Stimulated activated CD8-positive, alpha-beta memory T cell treated with anti-CD3 and anti-CD28 coated beads, Interleukin-7, amount 100 ng/mL, for 4 hours (primary cell): ENCODE results near the gene SSC5D.
A peak's percentile ranks its signal among the peaks of the same experiment; 100 is the strongest.

Experiments used
- DNase-seq, 2 donors: peaks; one replicate each; pipeline ENCODE4 v3.0.0-alpha.2; 2020; ENCODE audit warnings: low read depth in 2 of 2

The SSC5D gene

DNA sequence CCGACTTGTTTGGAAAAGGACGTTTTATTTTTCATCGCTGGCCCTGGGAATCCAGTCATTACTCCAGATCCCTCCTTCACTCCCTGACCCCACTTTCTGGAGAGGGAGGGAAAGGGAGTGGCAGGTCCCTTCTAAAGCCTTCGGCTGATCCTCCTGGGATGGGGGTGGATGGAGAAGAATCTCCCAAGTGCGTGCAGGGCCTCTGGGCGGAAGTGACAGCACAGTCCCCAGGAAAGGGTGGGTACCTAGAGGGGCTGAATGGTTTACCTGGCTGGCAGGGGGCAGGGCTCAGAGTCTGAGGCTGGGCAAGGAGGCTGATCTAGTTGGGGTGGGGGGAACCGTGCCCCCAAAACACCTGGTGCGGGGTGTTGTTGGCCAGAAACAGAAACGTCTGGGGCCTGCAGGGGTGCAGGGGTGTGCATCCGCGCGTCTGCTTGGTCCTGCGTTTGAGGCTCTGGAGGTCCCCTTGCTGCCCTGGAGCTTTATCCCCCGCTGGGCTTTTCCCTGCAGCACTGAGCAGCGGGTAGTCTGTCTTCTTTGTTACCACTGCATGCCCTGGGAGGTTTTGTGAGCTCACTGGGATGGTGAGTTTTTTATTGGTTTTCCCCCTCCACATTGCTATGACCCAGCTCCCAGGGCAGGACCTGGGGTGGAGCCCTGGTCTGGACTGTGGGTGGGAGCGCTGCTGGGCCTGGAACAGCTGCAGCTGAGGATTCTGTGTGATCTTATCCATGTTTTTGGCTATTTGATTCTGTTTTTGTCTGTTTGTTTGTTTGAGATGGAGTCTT lies 14.8 kb upstream of the SSC5D start:
- no peak for DNase-seq

DNA sequence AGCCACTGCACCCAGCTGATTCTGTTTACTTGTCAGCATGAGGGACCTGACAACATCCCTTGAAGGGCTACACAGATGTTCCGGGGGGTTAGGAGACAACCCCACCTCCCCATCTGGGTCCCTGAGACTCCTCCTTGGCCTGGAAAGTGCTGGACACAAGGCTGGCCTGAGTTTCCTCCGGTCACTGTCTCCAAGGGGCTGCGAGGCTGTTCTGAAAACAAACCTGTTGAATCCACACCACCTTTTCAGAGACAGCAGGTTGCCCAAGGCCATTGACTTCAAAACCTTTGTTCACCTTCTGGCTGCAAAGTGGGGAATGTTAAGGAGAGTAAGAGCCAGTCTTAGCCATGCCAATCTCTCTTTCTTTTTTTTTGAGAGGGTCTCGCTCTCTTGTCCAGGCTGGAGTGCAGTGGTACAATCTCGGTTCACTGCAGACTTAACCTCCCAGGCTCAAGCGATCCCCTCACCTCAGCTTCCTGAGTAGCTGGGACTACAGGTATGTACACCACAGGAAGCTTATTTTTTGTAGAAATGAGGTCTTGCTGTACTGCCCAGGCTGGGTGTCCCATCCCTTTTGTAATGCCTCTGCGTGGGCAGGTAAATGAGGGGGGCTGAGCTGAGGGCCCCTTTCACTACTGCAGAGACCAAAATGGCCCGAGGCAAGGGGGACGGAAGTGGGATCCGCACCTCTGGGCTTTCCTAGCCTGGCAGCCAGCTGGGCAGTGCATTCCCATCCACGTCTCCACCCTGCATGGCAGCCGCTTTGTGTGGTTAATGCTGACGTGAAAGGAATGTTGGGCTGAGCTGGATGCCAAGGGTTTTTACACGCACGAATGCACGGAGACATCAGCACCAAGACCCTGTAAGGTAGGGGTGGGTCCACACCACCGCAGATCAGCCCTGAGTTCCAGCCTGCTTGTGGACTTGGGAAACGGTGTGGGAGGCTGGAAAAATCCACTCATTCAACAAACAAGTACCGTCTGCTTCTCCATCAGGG lies 13.7 kb upstream of the SSC5D start:
- no peak for DNase-seq

DNA sequence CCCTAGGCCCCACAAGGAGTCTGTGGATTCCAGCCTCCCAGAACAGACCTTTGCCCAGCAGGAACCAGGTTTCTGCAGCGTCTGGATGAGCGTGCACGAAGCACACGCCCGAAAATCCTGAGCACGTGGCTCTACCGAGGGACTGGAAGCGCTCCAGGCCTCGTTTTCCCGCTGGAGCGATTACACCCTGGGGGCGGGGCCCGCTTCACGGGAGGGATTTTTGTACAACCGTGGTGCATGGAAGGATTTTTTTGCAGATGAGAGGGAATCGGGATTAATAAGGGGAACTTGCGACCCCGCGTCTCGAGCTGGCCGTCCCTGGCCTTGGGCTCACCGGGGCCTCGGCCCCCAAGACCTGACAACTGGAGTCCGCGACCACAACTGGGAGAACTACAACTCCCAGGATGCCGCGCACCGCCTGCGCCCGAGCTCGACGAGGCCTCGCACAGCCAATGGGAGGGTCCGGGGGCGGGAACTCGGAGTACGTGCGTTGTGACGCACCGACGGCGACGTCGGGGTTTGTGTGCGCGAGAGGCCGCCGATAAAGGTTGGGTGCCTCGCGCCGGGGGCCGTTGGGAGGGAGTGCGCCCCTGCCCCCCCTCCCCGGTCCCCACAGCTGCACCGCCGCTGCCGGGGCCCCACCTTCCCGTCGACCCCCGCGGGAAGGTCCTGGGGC lies 12.0 kb upstream of the SSC5D start, which contains the start of gene ZNF628:
Gene ZNF628, plus strand, starts transcription at position 518 of the 676 bp plus-strand sequence. CDS start 3,294 bp downstream, outside the sequence.
- DNase-seq = peak; percentile 96 to 99

DNA sequence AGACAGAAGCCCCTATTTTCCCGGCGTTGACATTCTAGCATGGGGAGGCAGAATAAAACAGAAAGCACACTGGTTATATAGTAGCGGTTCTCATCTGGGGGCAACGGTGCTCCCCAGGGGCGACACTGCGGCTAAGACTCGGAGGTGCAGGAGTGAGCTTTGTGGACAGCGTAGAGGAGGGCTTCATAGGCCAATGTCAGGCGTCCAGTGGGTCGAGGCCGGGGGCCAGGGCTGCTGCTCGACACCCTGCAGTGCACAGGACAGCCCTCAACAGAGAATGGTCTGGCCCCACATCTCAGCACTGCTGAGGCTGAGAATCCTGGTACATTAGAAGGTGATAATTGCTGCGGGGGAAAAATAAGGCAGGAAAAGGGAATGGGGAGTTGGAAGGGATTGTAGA lies 10.3 kb upstream of the SSC5D start:
- DNase-seq = no peak

DNA sequence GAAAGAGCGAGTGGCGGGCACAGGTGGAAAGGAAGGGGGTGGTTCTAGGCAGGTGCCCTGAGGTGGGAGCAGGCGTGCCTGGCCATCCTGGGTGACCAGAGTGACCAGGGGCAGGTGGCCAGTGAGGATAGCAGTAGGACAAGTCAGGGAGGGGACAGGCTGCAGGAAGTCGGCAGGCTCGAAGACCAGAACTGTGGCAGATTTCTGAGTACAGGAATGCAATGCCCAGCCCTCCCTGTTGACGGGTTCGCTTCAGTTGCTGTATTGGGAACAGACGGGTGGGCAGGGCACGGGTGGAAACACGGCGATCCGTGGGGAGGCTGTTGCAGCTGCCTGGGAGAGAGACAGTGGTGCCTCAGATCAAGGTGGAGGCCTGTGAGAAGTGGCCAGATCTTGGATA lies 9.9 kb upstream of the SSC5D start:
- no peak for DNase-seq

DNA sequence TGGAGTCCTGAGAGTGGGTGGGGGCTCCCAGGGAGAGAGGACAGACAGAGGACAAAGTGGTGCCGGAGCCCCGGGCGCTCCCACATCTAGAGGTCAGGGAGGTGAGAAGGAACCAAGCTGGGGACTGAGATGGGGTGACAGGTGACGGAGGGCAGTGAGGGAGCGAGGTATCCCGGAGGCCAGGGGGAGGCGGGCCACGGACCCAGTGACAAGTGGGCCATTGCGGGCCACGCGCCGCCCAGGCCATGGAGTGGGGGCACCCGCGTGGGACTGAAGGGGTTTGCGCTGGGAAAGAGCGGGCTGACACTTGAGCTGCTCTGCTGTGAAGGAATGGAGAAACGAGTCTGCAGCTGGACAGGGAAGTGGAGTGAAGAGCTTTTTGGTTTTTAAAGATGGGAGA lies 9.2 kb upstream of the SSC5D start:
- DNase-seq = no peak

DNA sequence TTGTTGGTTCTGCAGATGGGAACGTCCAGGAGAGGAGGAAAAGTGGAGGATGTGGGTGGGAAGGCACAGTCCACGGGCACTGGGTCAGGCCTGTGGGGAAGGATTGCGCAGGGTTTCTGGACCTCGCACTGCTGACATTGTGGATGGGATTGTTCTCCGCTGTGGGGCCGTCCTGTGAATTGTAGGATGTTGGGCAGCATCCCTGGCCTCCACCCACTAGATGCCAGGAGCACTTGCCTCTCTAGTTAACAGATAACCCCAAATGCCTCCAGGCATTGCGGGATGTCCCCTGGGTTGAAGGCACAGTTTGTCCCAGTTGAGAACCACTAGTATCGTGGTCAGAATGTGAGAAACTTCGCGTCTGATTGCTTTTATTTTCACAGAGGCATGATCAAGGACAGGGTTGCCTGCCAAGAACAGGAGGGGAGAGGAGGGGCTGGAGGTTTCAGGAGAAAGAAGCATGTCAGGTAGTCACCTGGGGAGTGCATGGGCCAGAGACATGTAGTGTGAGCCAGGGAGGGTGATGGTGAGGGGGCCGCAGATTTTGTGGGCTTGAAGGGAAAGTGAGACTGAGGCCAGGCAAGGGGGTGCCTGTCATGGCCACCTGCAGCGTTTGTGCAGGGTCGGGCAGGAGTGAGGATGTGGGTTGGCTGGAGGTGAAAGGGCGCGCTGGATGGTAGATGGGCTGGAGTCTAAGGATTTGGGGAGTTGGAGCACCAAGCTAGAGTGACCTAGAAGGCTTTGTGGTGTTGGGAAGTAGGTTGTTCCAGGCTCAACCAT lies 8.6 kb upstream of the SSC5D start:
- no peak for DNase-seq

DNA sequence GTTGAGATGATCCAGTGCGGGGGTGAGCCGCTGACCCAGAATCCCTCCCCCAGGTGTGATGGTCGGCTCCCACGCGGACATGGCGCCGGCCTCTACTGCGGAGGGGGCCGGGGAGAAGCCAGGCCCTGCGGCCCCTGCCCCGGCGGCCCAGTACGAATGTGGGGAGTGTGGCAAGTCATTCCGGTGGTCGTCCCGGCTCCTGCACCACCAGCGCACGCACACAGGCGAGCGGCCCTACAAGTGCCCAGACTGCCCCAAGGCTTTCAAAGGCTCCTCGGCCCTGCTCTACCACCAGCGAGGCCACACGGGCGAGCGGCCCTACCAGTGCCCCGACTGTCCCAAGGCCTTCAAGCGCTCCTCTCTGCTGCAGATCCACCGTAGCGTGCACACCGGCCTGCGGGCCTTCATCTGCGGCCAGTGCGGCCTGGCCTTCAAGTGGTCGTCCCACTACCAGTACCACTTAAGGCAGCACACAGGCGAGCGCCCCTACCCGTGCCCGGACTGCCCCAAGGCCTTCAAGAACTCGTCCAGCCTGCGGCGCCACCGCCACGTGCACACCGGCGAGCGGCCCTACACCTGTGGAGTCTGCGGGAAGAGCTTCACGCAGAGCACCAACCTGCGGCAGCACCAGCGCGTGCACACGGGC lies 7.0 kb upstream of the SSC5D start:
- DNase-seq = no peak

DNA sequence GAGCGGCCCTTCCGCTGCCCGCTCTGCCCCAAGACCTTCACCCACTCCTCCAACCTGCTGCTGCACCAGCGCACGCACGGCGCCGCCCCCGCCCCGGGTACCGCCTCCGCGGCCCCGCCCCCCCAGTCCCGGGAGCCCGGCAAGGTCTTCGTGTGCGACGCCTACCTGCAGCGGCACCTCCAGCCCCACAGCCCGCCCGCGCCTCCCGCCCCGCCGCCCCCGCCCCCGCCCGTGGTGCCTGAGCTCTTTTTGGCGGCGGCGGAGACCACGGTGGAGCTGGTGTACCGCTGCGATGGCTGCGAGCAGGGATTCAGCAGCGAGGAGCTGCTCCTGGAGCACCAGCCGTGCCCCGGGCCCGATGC lies 6.5 kb upstream of the SSC5D start:
- DNase-seq = no peak

DNA sequence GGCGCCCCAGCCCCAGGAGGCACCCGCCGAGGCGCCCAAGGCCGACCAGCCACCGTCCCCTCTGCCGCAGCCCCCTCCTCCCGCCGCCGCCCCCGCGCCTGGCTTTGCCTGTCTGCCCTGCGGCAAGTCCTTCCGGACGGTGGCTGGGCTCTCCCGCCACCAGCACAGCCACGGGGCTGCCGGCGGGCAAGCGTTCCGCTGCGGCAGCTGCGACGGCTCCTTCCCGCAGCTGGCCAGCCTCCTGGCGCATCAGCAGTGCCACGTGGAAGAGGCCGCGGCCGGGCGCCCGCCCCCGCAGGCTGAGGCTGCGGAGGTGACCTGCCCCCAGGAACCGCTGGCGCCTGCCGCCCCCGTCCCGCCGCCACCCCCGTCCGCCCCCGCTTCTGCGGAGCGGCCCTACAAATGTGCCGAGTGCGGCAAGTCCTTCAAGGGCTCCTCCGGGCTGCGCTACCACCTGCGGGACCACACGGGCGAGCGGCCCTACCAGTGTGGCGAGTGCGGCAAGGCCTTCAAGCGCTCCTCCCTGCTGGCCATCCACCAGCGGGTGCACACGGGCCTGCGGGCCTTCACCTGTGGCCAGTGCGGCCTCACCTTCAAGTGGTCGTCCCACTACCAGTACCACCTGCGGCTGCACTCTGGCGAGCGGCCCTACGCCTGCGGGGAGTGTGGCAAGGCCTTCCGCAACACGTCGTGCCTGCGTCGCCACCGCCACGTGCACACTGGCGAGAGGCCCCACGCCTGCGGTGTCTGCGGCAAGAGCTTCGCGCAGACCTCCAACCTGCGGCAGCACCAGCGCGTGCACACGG lies 5.9 kb upstream of the SSC5D start:
- DNase-seq = no peak

DNA sequence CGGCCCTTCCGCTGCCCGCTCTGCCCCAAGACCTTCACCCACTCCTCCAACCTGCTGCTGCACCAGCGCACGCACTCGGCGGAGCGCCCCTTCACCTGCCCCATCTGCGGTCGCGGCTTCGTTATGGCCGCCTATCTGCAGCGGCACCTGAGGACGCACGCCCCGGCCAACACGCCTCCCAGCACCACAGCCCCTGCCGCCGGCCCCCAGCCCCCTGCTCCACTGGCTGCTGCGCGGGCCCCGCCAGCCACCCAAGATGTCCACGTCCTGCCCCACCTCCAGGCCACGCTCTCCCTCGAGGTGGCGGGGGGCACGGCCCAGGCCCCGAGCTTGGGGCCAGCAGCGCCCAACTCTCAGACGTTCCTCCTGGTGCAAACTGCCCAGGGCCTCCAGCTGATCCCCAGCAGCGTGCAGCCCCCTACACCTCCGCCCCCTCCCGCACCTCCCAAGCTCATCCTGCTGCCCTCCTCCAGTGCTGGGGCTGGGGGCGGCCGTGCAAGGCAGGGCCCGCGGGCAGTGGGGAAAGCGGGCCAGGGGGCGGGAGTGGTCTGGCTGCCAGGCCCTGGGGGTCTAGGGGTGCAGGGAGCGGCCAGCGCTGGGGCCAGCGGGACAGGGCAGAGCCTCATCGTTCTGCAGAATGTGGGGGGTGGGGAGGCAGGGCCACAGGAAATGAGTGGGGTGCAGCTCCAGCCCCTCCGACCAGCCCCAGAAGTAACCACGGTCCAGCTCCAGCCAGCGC lies 5.1 kb upstream of the SSC5D start:
- no peak for DNase-seq

DNA sequence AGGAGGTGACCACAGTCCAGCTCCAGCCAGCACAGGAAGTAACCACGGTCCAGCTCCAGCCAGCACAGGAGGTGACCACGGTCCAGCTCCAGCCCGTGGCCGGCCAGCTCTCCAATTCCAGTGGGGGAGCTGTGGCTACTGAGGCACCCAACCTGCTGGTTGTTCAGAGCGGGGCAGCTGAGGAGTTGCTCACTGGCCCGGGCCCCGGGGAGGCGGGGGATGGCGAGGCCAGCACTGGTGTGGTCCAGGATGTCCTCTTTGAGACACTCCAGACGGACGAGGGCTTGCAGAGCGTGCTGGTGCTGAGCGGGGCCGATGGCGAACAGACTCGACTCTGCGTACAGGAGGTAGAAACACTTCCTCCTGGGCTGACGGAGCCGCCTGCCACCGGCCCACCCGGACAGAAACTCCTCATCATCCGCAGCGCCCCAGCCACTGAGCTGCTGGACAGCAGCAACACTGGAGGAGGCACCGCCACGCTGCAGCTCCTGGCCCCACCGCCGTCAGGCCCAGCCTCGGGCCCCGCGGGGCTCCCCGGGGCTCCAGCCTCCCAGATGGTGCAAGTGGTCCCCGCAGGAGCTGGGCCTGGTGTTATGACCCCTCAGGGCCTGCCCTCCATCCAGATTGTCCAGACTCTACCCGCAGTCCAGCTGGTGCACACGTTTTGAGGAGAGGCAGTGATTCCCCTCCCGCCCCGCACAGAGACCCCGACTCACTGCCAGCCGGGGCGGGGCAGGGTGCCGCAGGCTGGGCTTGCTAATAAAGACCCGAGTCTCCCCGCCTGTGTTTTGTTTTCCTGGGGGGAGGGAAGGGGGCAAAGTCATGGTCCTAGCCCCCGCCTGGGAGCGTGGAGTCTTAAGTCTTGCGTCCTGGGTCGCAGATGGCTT lies 4.3 kb upstream of the SSC5D start:
- no peak for DNase-seq

DNA sequence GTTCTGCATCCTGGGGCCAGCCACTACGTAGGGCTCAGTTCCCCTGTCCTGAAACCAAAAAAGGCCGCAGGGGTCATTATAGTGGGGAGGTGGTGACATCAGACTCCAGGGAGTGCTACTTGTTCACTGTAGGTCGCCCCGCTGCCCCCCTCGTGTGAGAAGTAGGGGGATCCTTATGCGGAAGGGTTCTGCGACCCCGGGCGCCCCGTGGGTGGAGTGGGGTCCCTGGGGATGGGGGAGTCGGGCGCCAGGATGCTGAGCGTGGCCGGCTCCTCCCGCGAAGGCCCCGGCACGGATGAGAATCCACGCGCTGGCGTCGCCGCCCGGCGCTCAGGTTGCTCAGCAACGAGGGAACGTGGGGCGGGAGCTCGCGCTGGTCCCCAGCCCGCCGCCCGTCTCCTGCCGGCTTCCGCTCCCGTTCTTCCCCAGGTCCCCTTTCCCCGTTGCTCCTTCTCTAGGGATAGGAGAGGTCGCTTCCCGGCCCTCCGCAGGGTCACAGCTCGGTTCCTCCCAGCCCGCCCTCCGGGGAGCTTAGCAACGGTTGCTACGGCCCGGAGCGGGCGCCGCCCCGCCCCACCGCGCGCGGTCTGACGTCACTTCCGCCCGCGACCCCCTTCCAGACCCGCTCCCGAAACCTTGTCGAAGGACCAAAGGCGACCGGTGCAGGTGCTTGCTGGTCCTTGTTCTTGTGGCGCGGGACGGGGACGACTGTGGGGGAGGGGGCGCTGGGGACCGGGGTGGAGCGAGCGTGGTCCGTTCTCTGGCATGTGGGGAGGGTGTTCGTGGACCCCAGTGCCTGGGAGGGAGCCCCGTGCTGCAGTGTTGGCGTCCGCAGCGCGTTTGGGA lies 3.4 kb upstream of the SSC5D start, which contains the start of gene NAT14:
Gene NAT14, plus strand, starts transcription at position 596 of the 846 bp plus-strand sequence. CDS start 521 bp downstream, outside the sequence.
- DNase-seq = peak; percentile 10 to 47

DNA sequence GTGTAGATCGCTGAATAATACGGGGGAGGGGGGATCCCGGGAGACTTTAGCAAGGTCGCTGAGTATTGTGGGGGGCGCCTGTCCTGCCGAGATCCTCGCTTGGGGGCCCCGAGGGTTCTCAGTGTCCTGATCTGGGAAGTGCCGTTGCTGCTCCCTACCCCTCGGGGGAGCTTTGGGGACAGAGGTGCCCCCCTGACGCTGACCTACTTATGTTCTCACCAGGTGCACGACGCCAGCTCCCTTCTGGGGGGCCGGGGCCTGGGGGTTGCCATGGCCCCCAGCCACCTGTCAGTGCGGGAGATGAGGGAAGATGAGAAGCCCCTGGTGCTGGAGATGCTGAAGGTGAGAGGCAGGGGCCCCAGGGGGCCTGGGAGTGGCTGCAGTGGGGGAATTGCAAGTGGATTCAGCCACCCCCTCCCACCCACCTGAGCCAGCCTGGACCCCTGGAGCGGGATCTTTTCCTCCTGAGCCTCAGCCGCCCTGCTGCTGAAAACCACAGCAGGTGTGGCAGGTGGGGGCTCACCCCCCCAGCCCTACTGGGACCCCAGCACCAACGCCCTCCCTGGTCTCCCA lies 2.7 kb upstream of the SSC5D start:
- no peak for DNase-seq

DNA sequence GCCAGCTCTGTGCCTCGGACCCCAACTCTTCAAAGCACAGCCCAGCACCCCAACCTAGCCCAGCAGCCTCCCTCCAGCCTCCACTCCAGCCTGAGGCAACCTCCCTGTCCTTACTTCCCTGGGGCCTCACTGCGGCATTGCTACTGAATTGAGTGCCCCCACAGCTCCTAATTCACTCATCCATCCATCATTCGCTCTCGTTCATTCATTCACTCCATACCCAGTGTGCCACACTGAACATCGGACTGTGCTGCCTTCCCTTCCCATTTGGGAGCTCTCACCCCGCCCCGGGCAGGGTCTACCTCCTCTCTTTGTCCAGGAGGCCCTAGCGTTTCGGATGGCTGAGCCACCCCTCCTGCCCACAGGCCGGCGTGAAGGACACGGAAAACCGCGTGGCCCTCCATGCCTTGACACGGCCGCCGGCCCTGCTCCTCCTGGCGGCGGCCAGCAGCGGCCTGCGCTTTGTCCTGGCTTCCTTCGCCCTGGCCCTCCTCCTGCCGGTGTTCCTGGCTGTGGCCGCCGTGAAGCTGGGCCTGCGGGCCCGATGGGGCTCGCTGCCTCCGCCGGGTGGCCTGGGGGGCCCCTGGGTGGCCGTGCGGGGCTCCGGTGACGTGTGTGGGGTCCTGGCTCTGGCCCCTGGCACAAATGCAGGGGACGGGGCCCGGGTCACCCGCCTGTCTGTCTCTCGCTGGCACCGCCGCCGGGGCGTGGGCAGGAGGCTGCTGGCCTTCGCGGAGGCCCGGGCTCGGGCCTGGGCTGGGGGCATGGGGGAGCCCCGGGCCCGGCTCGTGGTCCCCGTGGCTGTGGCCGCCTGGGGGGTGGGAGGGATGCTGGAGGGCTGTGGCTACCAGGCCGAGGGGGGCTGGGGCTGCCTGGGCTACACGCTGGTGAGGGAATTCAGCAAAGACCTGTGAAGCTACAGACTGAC lies 1.9 kb upstream of the SSC5D start:
- DNase-seq = no peak
